GM18502 (cell line): ENCODE results near the gene ZNF598.

Experiments
- ATAC-seq: cut with Tn5 transposase; IDR thresholded peaks from one replicate; pipeline ENCODE4 v1.9.1; 2021; ENCODE audit warnings: mild to moderate bottlenecking; ENCODE audit not compliant: unreplicated experiment, poor library complexity

Gene ZNF598

GRCh38 chr16:2009791-2010510, at the start of gene ZNF598:
Gene ZNF598, minus strand, starts transcription at chr16:2009821.
- ATAC-seq: peak; percentile 78

- no peak for ATAC-seq
Observed at GRCh38 chr16:2058872-2059271, 49.3 kb upstream of the ZNF598 start.

- no peak for ATAC-seq
Observed at GRCh38 chr16:2058420-2058819, 48.8 kb upstream of the ZNF598 start.

GRCh38 chr16:2057438-2057837, 47.8 kb upstream of the ZNF598 start:
- no peak for ATAC-seq

- no peak for ATAC-seq
Observed at GRCh38 chr16:2056681-2057407, 47.2 kb upstream of the ZNF598 start.

GRCh38 chr16:2056077-2056476, 46.5 kb upstream of the ZNF598 start:
- no peak for ATAC-seq

GRCh38 chr16:2054543-2055245, 45.1 kb upstream of the ZNF598 start:
- no peak for ATAC-seq

- ATAC-seq: no peak
Observed at GRCh38 chr16:2053897-2054296, 44.3 kb upstream of the ZNF598 start.

GRCh38 chr16:2053211-2053610, 43.6 kb upstream of the ZNF598 start:
- no peak for ATAC-seq

- ATAC-seq: no peak
Observed at GRCh38 chr16:2048116-2048543, 38.5 kb upstream of the ZNF598 start.

- ATAC-seq: peak; percentile 85
Observed at GRCh38 chr16:2047330-2048115, 37.9 kb upstream of the ZNF598 start, which contains the start of the genes NTHL1 and TSC2. Gene NTHL1, minus strand, starts transcription at chr16:2047834. Its CDS starts 11 bp downstream, at chr16:2047823. Gene TSC2, plus strand, starts transcription at chr16:2047985. Its CDS starts 631 bp downstream, at chr16:2048616.

GRCh38 chr16:2046893-2047329, 37.3 kb upstream of the ZNF598 start:
- no peak for ATAC-seq

- no peak for ATAC-seq
Observed at GRCh38 chr16:2045965-2046892, 36.6 kb upstream of the ZNF598 start.

GRCh38 chr16:2044541-2044940, 34.9 kb upstream of the ZNF598 start:
- ATAC-seq: no peak

GRCh38 chr16:2043667-2044451, 34.2 kb upstream of the ZNF598 start:
- ATAC-seq: no peak

- ATAC-seq: no peak
Observed at GRCh38 chr16:2042986-2043666, 33.5 kb upstream of the ZNF598 start.

GRCh38 chr16:2042171-2042985, 32.8 kb upstream of the ZNF598 start:
- no peak for ATAC-seq
